HepG2 (cell line): ENCODE measurements around the gene SNAI1. TPM values are rescaled to one million over a fixed set of nuclear protein-coding genes. Genes with fewer than 3 reads are reported as not detected.
A peak's percentile ranks its signal among the peaks of the same experiment; 100 is the strongest.

Source experiments
- ATF7-NPFF ChIP-seq: sonication (generic); formaldehyde crosslinking; IDR thresholded peaks from 2 replicates; pipeline ENCODE4 v1.8.1; 2023; ENCODE audit warnings: mild to moderate bottlenecking, low read depth, missing genetic modification reagents, moderate library complexity
- DR1 ChIP-seq: sonication (generic); formaldehyde crosslinking; IDR thresholded peaks from 2 replicates; pipeline ENCODE4 v1.8.0; 2021; ENCODE audit warnings: mild to moderate bottlenecking, missing genetic modification reagents, inconsistent platforms
- E2F5 ChIP-seq: sonication (generic); formaldehyde crosslinking; conservative IDR thresholded peaks from 2 replicates; pipeline ENCODE4 v1.4.0; 2020; ENCODE audit warnings: missing genetic modification reagents
- HDAC2 ChIP-seq: sonication (generic); formaldehyde crosslinking; IDR thresholded peaks from 2 replicates; pipeline ENCODE4 v1.4.0; 2020; ENCODE audit warnings: missing genetic modification reagents
- IKZF5 ChIP-seq: IDR thresholded peaks from 2 replicates; pipeline ENCODE4 v1.6.1; 2018; ENCODE audit warnings: missing genetic modification reagents, mild to moderate bottlenecking, missing compliant biosample characterization
- JUND ChIP-seq: sonication (generic); formaldehyde crosslinking; IDR thresholded peaks from 2 replicates; pipeline ENCODE4 v1.8.0; 2022; ENCODE audit warnings: mild to moderate bottlenecking, missing genetic modification reagents
- MBD4 ChIP-seq: IDR thresholded peaks from 2 replicates; pipeline ENCODE4 v1.6.1; 2012; ENCODE audit warnings: low read length, inconsistent platforms, borderline replicate concordance
- MBNL3 ChIP-seq: fragments of 250-450 bp; sonication (Bioruptor Pico); conservative IDR thresholded peaks from 2 replicates; pipeline ENCODE4 v1.8.0; 2022; ENCODE audit warnings: mild to moderate bottlenecking, inconsistent platforms
- MEF2D ChIP-seq: sonication (generic); formaldehyde crosslinking; IDR thresholded peaks from 2 replicates; pipeline ENCODE4 v1.5.1; 2020; ENCODE audit warnings: mild to moderate bottlenecking, missing genetic modification reagents
- NBN ChIP-seq: fragments of 450-650 bp; conservative IDR thresholded peaks from 2 replicates; pipeline ENCODE4 v1.6.1; 2017
- SRF ChIP-seq: IDR thresholded peaks from 2 replicates; pipeline ENCODE4 v1.6.1; 2011; ENCODE audit warnings: mild to moderate bottlenecking, low read depth, low read length, moderate library complexity
- TRIM24 ChIP-seq: sonication (generic); formaldehyde crosslinking; IDR thresholded peaks from 2 replicates; pipeline ENCODE4 v1.8.0; 2022; ENCODE audit warnings: mild to moderate bottlenecking, missing genetic modification reagents
- UBTF ChIP-seq: sonication (generic); formaldehyde crosslinking; IDR thresholded peaks from 2 replicates; pipeline ENCODE4 v1.4.0; 2020; ENCODE audit warnings: mild to moderate bottlenecking, missing genetic modification reagents
- USF2 ChIP-seq, 2 experiments: sonication (generic) in 1 of 2; formaldehyde crosslinking in 1 of 2; IDR thresholded peaks; 2 replicates each; pipeline versions ENCODE4 v1.5.1 to v1.6.1; 2011 to 2020; ENCODE audit warnings: borderline replicate concordance in 1 of 2, low read depth in 1 of 2, low read length in 1 of 2, mild to moderate bottlenecking in 1 of 2, missing genetic modification reagents in 1 of 2, moderate library complexity in 1 of 2
- ZFP36L2 ChIP-seq: sonication (generic); formaldehyde crosslinking; IDR thresholded peaks from 2 replicates; pipeline ENCODE4 v1.4.0; 2020; ENCODE audit warnings: missing genetic modification reagents
- ZNF10 ChIP-seq: sonication (generic); formaldehyde crosslinking; IDR thresholded peaks from 2 replicates; pipeline ENCODE4 v1.4.0; 2020; ENCODE audit warnings: mild to moderate bottlenecking, low read depth, missing genetic modification reagents, borderline replicate concordance
- ZNF850 ChIP-seq: sonication (generic); formaldehyde crosslinking; conservative IDR thresholded peaks from 2 replicates; pipeline ENCODE4 v1.9.0; 2021; ENCODE audit warnings: mild to moderate bottlenecking, missing genetic modification reagents
- ZNF891 ChIP-seq: sonication (generic); formaldehyde crosslinking; IDR thresholded peaks from 2 replicates; pipeline ENCODE4 v1.5.0; 2020; ENCODE audit warnings: mild to moderate bottlenecking, missing genetic modification reagents
- ZSCAN21 ChIP-seq: sonication (generic); formaldehyde crosslinking; IDR thresholded peaks from 2 replicates; pipeline ENCODE4 v1.8.0; 2022; ENCODE audit warnings: mild to moderate bottlenecking, missing genetic modification reagents, moderate library complexity, borderline replicate concordance
- polyA plus RNA-seq, 8 experiments: library from polyadenylated mRNA; depleted of rRNA in 3 of 8; stranded (reverse) in 7 of 8; unstranded in 1 of 8; fragments of >200 nt; fragmentation: Illumina TruSeq in 4 of 8; extraction: Trizol in 4 of 8; gene quantifications; 2 replicates each; pipeline versions ENCODE4 v1.2.1 to v1.2.3, GENCODE V29; 2011 to 2016; ENCODE audit warnings: low read depth in 4 of 8, missing spikeins in 1 of 8, mixed read lengths in 1 of 8; ENCODE audit not compliant: insufficient read depth in 1 of 8
- total RNA-seq, 5 experiments: library from RNA; depleted of rRNA; stranded (reverse); fragments of >200 nt; fragmentation: Illumina TruSeq; extraction: Trizol; gene quantifications; 2 replicates each; pipeline ENCODE4 v1.2.3, GENCODE V29; 2016; ENCODE audit warnings: low read depth in 1 of 5

SNAI1 gene
- total and polyA plus RNA-seq, 2 of the 13 experiments (the other 11 are each of a cell fraction or from before 2014, with no cell fraction given), result 1.3 to 1.4 TPM

GRCh38 chr20:50015993-50016770 is 33.4 kb downstream of the SNAI1 start (continued):
- TF ChIP-seq USF2 (IDR thresholded peaks at IDR 0.05; ENCODE audit: low read depth, low read length), result no peak
- no peak for TF ChIP-seq USF2 (CRISPR knock-in tag; IDR thresholded peaks at IDR 0.05; ENCODE audit: borderline replicate concordance)
- TF ChIP-seq NBN, result no peak
- no peak for TF ChIP-seq TRIM24
- TF ChIP-seq IKZF5 (CRISPR knock-in tag), result peak; percentile 51; the same call in 1 of the 2 replicates
- no peak for TF ChIP-seq JUND
- TF ChIP-seq ATF7-NPFF (CRISPR knock-in tag), result no peak
- TF ChIP-seq ZSCAN21 (CRISPR knock-in tag), result no peak
- 0 out of 2 replicates have a peak, but pooled peaks have one; percentile 77 for TF ChIP-seq ZNF10
- TF ChIP-seq DR1 (CRISPR knock-in tag), result no peak; the same call in 1 of the 2 replicates
- peak; percentile 65; the same call in 1 of the 2 replicates for TF ChIP-seq HDAC2 (CRISPR knock-in tag)
- TF ChIP-seq MEF2D, result 0 out of 2 replicates have a peak, but pooled peaks have one; percentile 40
- TF ChIP-seq ZFP36L2 (CRISPR knock-in tag), result no peak
- TF ChIP-seq ZNF850 (CRISPR knock-in tag), result no peak
- TF ChIP-seq SRF, result no peak
- peak; percentile 1; the same call in 1 of the 2 replicates for TF ChIP-seq E2F5 (CRISPR knock-in tag)
- TF ChIP-seq UBTF (CRISPR knock-in tag), result peak; percentile 55; the same call in 1 of the 2 replicates
- no peak for TF ChIP-seq MBNL3 (CRISPR knock-in tag)
- TF ChIP-seq MBD4, result no peak
- no peak; the same call in 1 of the 2 replicates for TF ChIP-seq ZNF891 (CRISPR knock-in tag)
